Right lobe of liver (tissue), 6 donors: ENCODE results near the gene SAP30. TPM values are rescaled to one million over a fixed set of nuclear protein-coding genes. Genes with fewer than 3 reads are reported as not detected.

Source experiments
- ATAC-seq, 4 donors: fragments of 200-7000 bp; cut with Tn5 transposase; one replicate each; pipeline ENCODE4 v1.9.1; 2020; ENCODE audit warnings: mild to moderate bottlenecking in 4 of 4, moderate library complexity in 4 of 4
- DNase-seq, 3 donors: peaks; one replicate each; pipeline ENCODE4 v3.0.0-alpha.2; 2020
- H3K27ac ChIP-seq, 3 donors: fragments of 200-600 bp; one replicate each; pipeline ENCODE4 v1.8.0; 2022
- H3K27me3 ChIP-seq, 2 donors: fragments of 200-600 bp; one replicate each; pipeline ENCODE4 v1.8.0; 2022
- H3K36me3 ChIP-seq, 4 donors: fragments of 200-600 bp; sonication (generic) in 1 of 4; one replicate each; pipeline versions ENCODE4 v1.5.1 to v1.8.0; 2017 to 2022; ENCODE audit warnings: control low read depth in 1 of 4
- H3K4me1 ChIP-seq, 4 donors: fragments of 200-600 bp; sonication (generic) in 1 of 4; one replicate each; pipeline versions ENCODE4 v1.5.1 to v1.8.0; 2017 to 2022; ENCODE audit warnings: control low read depth in 1 of 4
- H3K4me3 ChIP-seq, 3 donors: fragments of 200-600 bp; one replicate each; pipeline ENCODE4 v1.8.0; 2022
- H3K9me3 ChIP-seq, 4 donors: fragments of 200-600 bp; sonication (generic) in 1 of 4; one replicate each; pipeline versions ENCODE4 v1.5.1 to v1.8.0; 2017 to 2022; ENCODE audit warnings: control low read depth in 1 of 4
- POLR2A ChIP-seq: fragments of 450-650 bp; IDR thresholded peaks from one replicate; pipeline ENCODE4 v1.6.1; 2017; ENCODE audit warnings: antibody characterized with exemption, mild to moderate bottlenecking
- WGBS: methylation state at CpG from one replicate; pipeline ENCODE4 v1.1.6; 2018; ENCODE audit warnings: low coverage, low lambda C conversion rate; ENCODE audit not compliant: insufficient coverage; ENCODE audit errors: missing lambda C conversion rate; 5-methylcytosine and 5-hydroxymethylcytosine counted together
- intact Hi-C, 2 donors: fragments of 100-400 bp; cut with DNase I; formaldehyde crosslinking; loops; one replicate each; pipeline versions ENCODE4 v1.11.2 to v1.14.1; 2022
- total RNA-seq, 6 experiments: library from RNA; depleted of rRNA in 2 of 6; stranded (reverse); fragments of >200 nt in 2 of 6; fragmentation: NEBNext Ultra II Directional in 3 of 6; extraction: Animal tissue kit (Norgen Biotek cat#: 25700) in 3 of 6; gene quantifications; one replicate each; pipeline versions ENCODE4 v1.1.0 to v1.2.4, GENCODE V29; 2016 to 2023
- TF ChIP-seq, protein P1 (sequence below), 4 donors: fragments of 200-600 bp in 3 of 4; fragments of 450-650 bp in 1 of 4; IDR thresholded peaks; one replicate each; pipeline versions ENCODE4 v1.5.1 to v1.8.0; 2016 to 2022; ENCODE audit warnings: antibody characterized with exemption in 4 of 4, mild to moderate bottlenecking in 2 of 4
- donor health status: DM: no; HTN: yes; CAD: no.
- donor health status: DM: no; HTN: no; CAD: no.
- donor health status: DM: no; HTN: no; CAD: no.
- donor health status: DM: no; HTN: yes; CAD: no.
- donor health status: DM: no; HTN: yes; CAD: no.

SAP30 gene
- total RNA-seq, 6 experiments from 2014 or later: 3.5 to 12.8 (median 7.7) TPM

DNA sequence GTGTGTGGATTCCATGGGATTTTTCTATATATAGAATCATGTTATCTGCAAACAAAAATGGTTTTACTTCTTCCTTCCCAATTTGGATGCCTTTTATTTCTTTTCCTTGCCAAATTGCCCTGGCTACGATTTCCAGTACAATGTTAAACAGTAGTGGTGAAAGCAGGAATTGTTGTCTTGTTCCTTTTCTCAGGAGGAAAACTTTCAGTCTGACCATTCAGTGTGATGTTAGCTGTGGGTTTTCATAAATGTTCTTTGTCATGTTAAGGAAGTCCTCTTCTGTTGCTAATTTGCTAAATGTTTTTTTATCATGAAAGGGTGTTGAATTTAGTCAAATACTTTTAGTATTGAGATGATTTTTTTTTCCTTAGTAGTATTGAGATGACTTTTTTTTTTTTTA is 10.9 kb downstream of the SAP30 start:
- no peak for DNase-seq
- H3K36me3 ChIP-seq: no peaks in the 10 kb centered on the region

GRCh38 chr4:173382349-173382748 is 11.6 kb downstream of the SAP30 start:
- H3K27me3 ChIP-seq: no peaks in the 10 kb centered on the region
- intact Hi-C loops: no loop called here
- no peaks in the 10 kb centered on the region for H3K36me3 ChIP-seq
- H3K27ac ChIP-seq: no peak overlapping the region
- DNase-seq (no peak), ATAC-seq (no peak)
- H3K4me3 ChIP-seq: no peak overlapping the region
- no peaks in the 10 kb centered on the region for H3K9me3 ChIP-seq
- TF ChIP-seq POLR2A: no peak
- TF ChIP-seq, protein P1, sequence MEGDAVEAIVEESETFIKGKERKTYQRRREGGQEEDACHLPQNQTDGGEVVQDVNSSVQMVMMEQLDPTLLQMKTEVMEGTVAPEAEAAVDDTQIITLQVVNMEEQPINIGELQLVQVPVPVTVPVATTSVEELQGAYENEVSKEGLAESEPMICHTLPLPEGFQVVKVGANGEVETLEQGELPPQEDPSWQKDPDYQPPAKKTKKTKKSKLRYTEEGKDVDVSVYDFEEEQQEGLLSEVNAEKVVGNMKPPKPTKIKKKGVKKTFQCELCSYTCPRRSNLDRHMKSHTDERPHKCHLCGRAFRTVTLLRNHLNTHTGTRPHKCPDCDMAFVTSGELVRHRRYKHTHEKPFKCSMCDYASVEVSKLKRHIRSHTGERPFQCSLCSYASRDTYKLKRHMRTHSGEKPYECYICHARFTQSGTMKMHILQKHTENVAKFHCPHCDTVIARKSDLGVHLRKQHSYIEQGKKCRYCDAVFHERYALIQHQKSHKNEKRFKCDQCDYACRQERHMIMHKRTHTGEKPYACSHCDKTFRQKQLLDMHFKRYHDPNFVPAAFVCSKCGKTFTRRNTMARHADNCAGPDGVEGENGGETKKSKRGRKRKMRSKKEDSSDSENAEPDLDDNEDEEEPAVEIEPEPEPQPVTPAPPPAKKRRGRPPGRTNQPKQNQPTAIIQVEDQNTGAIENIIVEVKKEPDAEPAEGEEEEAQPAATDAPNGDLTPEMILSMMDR (IDR thresholded peaks at IDR 0.05): no peak
- 89% methylated on average over 4 of the region's 4 CpGs for WGBS
- no peaks in the 10 kb centered on the region for H3K4me1 ChIP-seq

More for the DNA sequence above, 10.9 kb downstream of the SAP30 start:
- intact Hi-C loops: no loop called here
- no peak for ATAC-seq
- Histone ChIP-seq H3K27me3 (no peaks in the 10 kb centered on the region), H3K9me3 (no peaks in the 10 kb centered on the region), H3K4me1 (no peaks in the 10 kb centered on the region), H3K27ac (no peak overlapping the region), H3K4me3 (no peak overlapping the region)
- TF ChIP-seq POLR2A: no peak
- TF ChIP-seq, protein P1 (IDR thresholded peaks at IDR 0.05): no peak
- WGBS: 67% methylated on average over 1 of the region's 1 CpG

DNA sequence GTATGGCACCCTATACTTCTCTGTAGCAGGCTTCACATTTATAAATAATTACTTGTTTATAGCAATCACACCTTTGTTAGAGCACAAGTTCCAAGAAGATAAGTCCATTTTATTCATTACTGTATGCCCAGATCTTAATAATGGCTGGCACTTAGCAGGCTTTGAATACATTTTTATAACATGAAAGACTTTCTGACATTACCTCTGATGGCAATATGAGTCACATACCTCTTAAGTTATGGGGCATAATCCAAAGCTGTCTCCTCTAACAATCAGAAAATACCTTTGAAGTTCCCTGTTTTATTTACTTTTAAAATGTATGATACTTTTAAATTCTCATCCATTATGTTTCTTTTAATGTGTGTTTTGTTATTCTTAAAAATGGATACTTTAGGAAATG is 16.0 kb downstream of the SAP30 start:
- no peaks in the 10 kb centered on the region for H3K9me3 ChIP-seq

DNA sequence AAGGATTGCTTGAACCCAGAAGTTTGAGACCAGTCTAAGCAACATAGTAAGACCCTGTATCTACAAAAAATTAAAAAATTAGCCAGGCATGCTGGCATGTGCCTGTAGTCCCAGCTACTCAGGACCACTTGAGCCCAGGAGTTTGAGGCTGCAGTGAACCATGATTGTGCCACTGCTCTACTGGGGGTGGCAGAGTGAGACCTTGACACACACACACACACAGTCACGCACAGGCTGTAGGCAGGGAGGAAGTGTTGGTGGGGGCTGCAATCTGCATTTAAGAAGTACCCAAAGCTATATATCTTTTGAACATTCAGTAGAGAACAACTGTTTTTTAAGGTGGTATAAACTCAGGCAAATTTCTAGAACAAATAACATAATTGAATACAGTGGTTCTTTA is 20.9 kb downstream of the SAP30 start:
- H3K4me3 ChIP-seq: no peak overlapping the region
- H3K4me1 ChIP-seq: no peaks in the 10 kb centered on the region
- no peak for DNase-seq
- no peaks in the 10 kb centered on the region for H3K36me3 ChIP-seq
- no peaks in the 10 kb centered on the region for H3K27me3 ChIP-seq
- no peaks in the 10 kb centered on the region for H3K9me3 ChIP-seq
- ATAC-seq: no peak
- H3K27ac ChIP-seq: no peak overlapping the region
- intact Hi-C loops: no loop called here
- WGBS: no CpG with 5 or more reads among the region's 1 CpG
- TF ChIP-seq, protein P1 (IDR thresholded peaks at IDR 0.05): no peak
- no peak for TF ChIP-seq POLR2A

More for the DNA sequence above, 16.0 kb downstream of the SAP30 start:
- DNase-seq: no peak
- no peak for TF ChIP-seq POLR2A
- TF ChIP-seq, protein P1 (IDR thresholded peaks at IDR 0.05): no peak
- H3K4me1 ChIP-seq: no peaks in the 10 kb centered on the region
- ATAC-seq: no peak
- no peak overlapping the region for H3K27ac ChIP-seq
- H3K36me3 ChIP-seq: no peaks in the 10 kb centered on the region
- intact Hi-C loops: no loop called here
- no peak overlapping the region for H3K4me3 ChIP-seq
- no peaks in the 10 kb centered on the region for H3K27me3 ChIP-seq

DNA sequence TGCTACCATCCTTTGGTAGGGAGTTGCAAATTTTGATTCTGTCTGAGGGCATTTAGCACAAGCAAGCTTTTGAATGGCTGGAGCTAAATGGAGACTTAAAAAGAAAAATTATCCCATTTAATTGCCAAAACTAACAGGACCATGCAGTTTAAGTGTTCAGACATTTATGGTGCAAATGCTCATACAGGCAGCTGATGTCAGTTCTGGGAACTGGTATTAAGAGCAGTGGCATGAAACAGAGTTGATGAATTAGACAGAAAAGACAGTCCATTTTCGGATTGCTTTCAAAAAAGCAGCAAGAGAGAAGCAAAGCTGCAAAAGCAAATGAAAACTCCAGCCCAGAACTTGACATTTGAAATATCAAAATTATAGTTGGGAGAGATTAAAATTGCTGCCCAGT is 26.9 kb downstream of the SAP30 start:
- H3K27me3 ChIP-seq: no peaks in the 10 kb centered on the region
- H3K36me3 ChIP-seq: no peaks in the 10 kb centered on the region
- no peak for ATAC-seq
- H3K9me3 ChIP-seq: no peaks in the 10 kb centered on the region
- H3K27ac ChIP-seq: no peak overlapping the region
- DNase-seq: no peak
- no peak overlapping the region for H3K4me3 ChIP-seq
- intact Hi-C loops: no loop called here
- H3K4me1 ChIP-seq: no peaks in the 10 kb centered on the region
- TF ChIP-seq POLR2A: no peak
- TF ChIP-seq, protein P1 (IDR thresholded peaks at IDR 0.05): no peak
- 82% methylated on average over 1 of the region's 1 CpG for WGBS
